GM12878 (cell line): ENCODE data around the gene FIZ1. TPM values are rescaled to one million over a fixed set of nuclear protein-coding genes. Genes with fewer than 3 reads are reported as not detected.

Source experiments
- ATAC-seq: fragments of 200-7000 bp; cut with Tn5 transposase; 3 replicates; pipeline ENCODE4 v1.9.1; 2020; ENCODE audit warnings: mild to moderate bottlenecking, moderate library complexity
- BruUV-seq: library from RNA; stranded (reverse); fragments of 400-500 nt; replicated peaks from 2 replicates; lab custom pipeline; 2021; lab: Mats Ljungman, UMichigan
- CTCF ChIA-PET: fragments of 300-600 bp; sonication (Branson Sonifier 250); formaldehyde crosslinking; extraction: SDS; loops from one replicate; lab custom pipeline; 2021; ENCODE audit warnings: inconsistent platforms; lab: Yijun Ruan, JAX
- POLR2A ChIA-PET: fragments of 350-600 bp; formaldehyde crosslinking; extraction: SDS; loops from one replicate; lab custom pipeline; 2021; ENCODE audit warnings: inconsistent platforms; lab: Charles Lee
- RAD21 ChIA-PET: fragments of 300-600 bp; sonication (Branson Sonifier 250); formaldehyde crosslinking; loops from one replicate; lab custom pipeline; 2023; ENCODE audit warnings: antibody characterized with exemption; ENCODE audit not compliant: unreplicated experiment; lab: Charles Lee
- SMC1A ChIA-PET: fragments of 300-600 bp; sonication (Branson Sonifier 250); formaldehyde crosslinking; loops from one replicate; lab custom pipeline; 2023; ENCODE audit not compliant: unreplicated experiment, uncharacterized antibody; lab: Charles Lee
- DNase-seq: peaks from one replicate; pipeline ENCODE4 v3.0.0-alpha.2; 2011; ENCODE audit warnings: low read depth, low spot score
- FAIRE-seq: peaks from 3 replicates; lab custom pipeline; 2011; peaks lifted over from hg19 to GRCh38; lab: Jason Lieb, UNC
- H2AFZ ChIP-seq: 2 replicates; pipeline ENCODE4 v1.6.0; 2011; ENCODE audit warnings: low read depth, low read length, control low read depth; ENCODE audit not compliant: control insufficient read depth
- H3K27ac ChIP-seq: 2 replicates; pipeline ENCODE4 v1.5.1; 2011; ENCODE audit warnings: control low read depth; ENCODE audit not compliant: control insufficient read depth, insufficient read depth
- H3K27me3 ChIP-seq, 2 experiments: replicated peaks in 1 of 2; 2 replicates each; pipeline versions ENCODE4 v1.6.0 to v1.6.1; 2011; ENCODE audit warnings: low read length in 1 of 2; ENCODE audit not compliant: control insufficient read depth in 2 of 2, insufficient read depth in 2 of 2
- H3K36me3 ChIP-seq, 2 experiments: 2 replicates each; pipeline ENCODE4 v1.5.1; 2011; ENCODE audit warnings: low read length in 1 of 2; ENCODE audit not compliant: control insufficient read depth in 2 of 2, insufficient read depth in 2 of 2
- H3K4me1 ChIP-seq: 2 replicates; pipeline ENCODE4 v1.6.1; 2011; ENCODE audit warnings: mild to moderate bottlenecking, low read length, moderate library complexity, mixed read lengths; ENCODE audit not compliant: control insufficient read depth, insufficient read depth
- H3K4me2 ChIP-seq: 2 replicates; pipeline ENCODE4 v1.6.0; 2011; ENCODE audit warnings: control low read depth; ENCODE audit not compliant: control insufficient read depth, insufficient read depth
- H3K4me3 ChIP-seq: fragments of 200-600 bp; sonication (generic); 2 replicates; pipeline ENCODE4 v1.5.1; 2016
- H3K79me2 ChIP-seq: 2 replicates; pipeline ENCODE4 v1.6.0; 2011; ENCODE audit warnings: low read length; ENCODE audit not compliant: control insufficient read depth, insufficient read depth
- H3K9ac ChIP-seq: 2 replicates; pipeline ENCODE4 v1.8.0; 2011; ENCODE audit warnings: low read length, control low read depth, mixed read lengths; ENCODE audit not compliant: control insufficient read depth, insufficient read depth
- H3K9me3 ChIP-seq: replicated peaks from 3 replicates; pipeline ENCODE4 v1.5.1; 2011; ENCODE audit warnings: mild to moderate bottlenecking, low read length; ENCODE audit not compliant: control insufficient read depth, insufficient read depth
- H4K20me1 ChIP-seq: 2 replicates; pipeline ENCODE4 v1.6.0; 2011; ENCODE audit not compliant: control insufficient read depth, insufficient read depth
- BRCA1 ChIP-seq: IDR thresholded peaks from 2 replicates; pipeline ENCODE4 v1.6.1; 2011; ENCODE audit warnings: low read depth, low read length, improper control_type of control experiment
- CBFB ChIP-seq: IDR thresholded peaks from 2 replicates; pipeline ENCODE4 v1.6.1; 2016; ENCODE audit warnings: antibody characterized with exemption, low read depth
- CBX3 ChIP-seq: fragments of 200-600 bp; sonication (generic); IDR thresholded peaks from 2 replicates; pipeline ENCODE4 v1.6.1; 2016; ENCODE audit warnings: low read depth, borderline replicate concordance
- DPF2 ChIP-seq: fragments of 450-650 bp; IDR thresholded peaks from 2 replicates; pipeline ENCODE4 v1.6.1; 2017; ENCODE audit warnings: mild to moderate bottlenecking
- KDM1A ChIP-seq: fragments of 200-600 bp; sonication (generic); IDR thresholded peaks from 2 replicates; pipeline ENCODE4 v1.6.1; 2016; ENCODE audit warnings: borderline replicate concordance
- KLF5 ChIP-seq: fragments of 450-650 bp; IDR thresholded peaks from 2 replicates; pipeline ENCODE4 v1.6.1; 2014; ENCODE audit warnings: mild to moderate bottlenecking; ENCODE audit not compliant: partially characterized antibody
- NFYB ChIP-seq: IDR thresholded peaks from 2 replicates; pipeline ENCODE4 v1.6.1; 2011; ENCODE audit warnings: low read depth, mild to moderate bottlenecking, low read length, improper control_type of control experiment, moderate library complexity; ENCODE audit not compliant: insufficient read depth
- RAD51 ChIP-seq: fragments of 450-650 bp; IDR thresholded peaks from 2 replicates; pipeline ENCODE4 v1.6.1; 2016; ENCODE audit warnings: moderate library complexity, mild to moderate bottlenecking, inconsistent platforms
- RBBP5 ChIP-seq: fragments of 200-600 bp; sonication (generic); conservative IDR thresholded peaks from 2 replicates; pipeline ENCODE4 v1.6.1; 2016
- SPI1 ChIP-seq: IDR thresholded peaks from 2 replicates; pipeline ENCODE4 v1.6.1; 2011; ENCODE audit warnings: low read depth, mild to moderate bottlenecking, low read length, moderate library complexity, borderline replicate concordance; ENCODE audit not compliant: insufficient read depth
- STAT1 ChIP-seq: fragments of 450-650 bp; conservative IDR thresholded peaks from 2 replicates; pipeline ENCODE4 v1.6.1; 2014; ENCODE audit warnings: antibody characterized with exemption, mild to moderate bottlenecking
- YBX1 ChIP-seq: fragments of 450-650 bp; IDR thresholded peaks from 2 replicates; pipeline ENCODE4 v1.6.1; 2016; ENCODE audit warnings: antibody characterized with exemption
- WGBS: methylation state at CpG from one replicate; pipeline ENCODE4 v1.1.6; 2016; ENCODE audit warnings: low lambda C conversion rate; ENCODE audit not compliant: insufficient replicate concordance, insufficient coverage; ENCODE audit errors: missing lambda C conversion rate; 5-methylcytosine and 5-hydroxymethylcytosine counted together
- in situ Hi-C: fragments of 300-500 bp; cut with MboI; formaldehyde crosslinking; loops from 9 replicates; pipeline ENCODE4 v1.14.3; 2018; ENCODE audit warnings: mixed read lengths
- intact Hi-C: fragments of 100-400 bp; cut with micrococcal nuclease; formaldehyde crosslinking; loops from one replicate; pipeline ENCODE4 v1.14.2; 2022; ENCODE audit not compliant: unreplicated experiment
- polyA plus RNA-seq, 11 experiments: library from polyadenylated mRNA; depleted of rRNA in 4 of 11; unstranded in 6 of 11; stranded (reverse) in 5 of 11; fragments of >200 nt; fragmentation: Nextera tagmentation in 4 of 11; fragmentation: Illumina TruSeq in 1 of 11; extraction: Ambion mirVana in 4 of 11; extraction: Trizol in 1 of 11; gene quantifications; 1 replicate in 1 of 11; 2 replicates in 10 of 11; pipeline versions ENCODE4 v1.2.1 to v1.2.3, GENCODE V29; 2011 to 2016; ENCODE audit warnings: inconsistent platforms in 2 of 11, missing spikeins in 2 of 11, low read depth in 1 of 11
- total RNA-seq, 4 experiments: library from RNA; depleted of rRNA in 3 of 4; stranded (reverse); fragments of >200 nt in 3 of 4; fragmentation: Illumina TruSeq in 1 of 4; extraction: Trizol in 1 of 4; gene quantifications; 2 replicates each; pipeline versions ENCODE4 v1.2.1 to v1.2.3, GENCODE V29; 2013 to 2021
- TF ChIP-seq, protein P1 (sequence below): fragments of 450-650 bp; formaldehyde crosslinking; IDR thresholded peaks from 2 replicates; pipeline ENCODE4 v1.5.0; 2022; ENCODE audit warnings: mild to moderate bottlenecking, missing genetic modification characterization
- TF ChIP-seq, protein P2 (sequence below): fragments of 450-650 bp; IDR thresholded peaks from 2 replicates; pipeline ENCODE4 v1.6.1; 2018; ENCODE audit warnings: mild to moderate bottlenecking, low read depth, moderate library complexity; ENCODE audit not compliant: partially characterized antibody
- TF ChIP-seq, protein P3 (sequence below): fragments of 450-650 bp; IDR thresholded peaks from 2 replicates; pipeline ENCODE4 v1.6.1; 2018; ENCODE audit warnings: borderline replicate concordance, mild to moderate bottlenecking; ENCODE audit not compliant: partially characterized antibody

Gene FIZ1
- total and polyA plus RNA-seq, 10 of the 15 experiments (the other 5 are each of a cell fraction or from before 2014, with no cell fraction given): 0.60 to 16.8 (median 4.2) TPM

DNA sequence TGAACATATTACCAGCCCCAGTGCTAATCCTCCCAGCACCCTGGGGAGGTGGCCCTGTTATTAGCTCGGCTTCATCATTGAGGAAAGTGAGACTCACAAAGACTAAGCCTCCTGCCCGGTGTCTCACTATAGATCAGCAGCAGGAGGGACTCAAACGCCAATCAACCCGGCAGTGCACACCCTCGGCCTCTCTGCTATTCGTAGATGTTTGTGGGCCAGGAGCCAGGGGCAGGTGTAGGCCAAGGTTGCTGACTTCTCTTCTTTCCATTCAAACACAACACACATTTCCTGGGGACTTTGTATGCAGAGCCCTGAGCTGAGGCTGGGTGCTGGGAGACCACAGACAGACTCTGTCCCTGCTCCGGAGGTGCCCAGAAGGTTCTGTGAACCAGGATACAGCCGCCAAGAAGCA, 44.6 kb downstream of the FIZ1 start (continued):
- TF ChIP-seq, protein P1, sequence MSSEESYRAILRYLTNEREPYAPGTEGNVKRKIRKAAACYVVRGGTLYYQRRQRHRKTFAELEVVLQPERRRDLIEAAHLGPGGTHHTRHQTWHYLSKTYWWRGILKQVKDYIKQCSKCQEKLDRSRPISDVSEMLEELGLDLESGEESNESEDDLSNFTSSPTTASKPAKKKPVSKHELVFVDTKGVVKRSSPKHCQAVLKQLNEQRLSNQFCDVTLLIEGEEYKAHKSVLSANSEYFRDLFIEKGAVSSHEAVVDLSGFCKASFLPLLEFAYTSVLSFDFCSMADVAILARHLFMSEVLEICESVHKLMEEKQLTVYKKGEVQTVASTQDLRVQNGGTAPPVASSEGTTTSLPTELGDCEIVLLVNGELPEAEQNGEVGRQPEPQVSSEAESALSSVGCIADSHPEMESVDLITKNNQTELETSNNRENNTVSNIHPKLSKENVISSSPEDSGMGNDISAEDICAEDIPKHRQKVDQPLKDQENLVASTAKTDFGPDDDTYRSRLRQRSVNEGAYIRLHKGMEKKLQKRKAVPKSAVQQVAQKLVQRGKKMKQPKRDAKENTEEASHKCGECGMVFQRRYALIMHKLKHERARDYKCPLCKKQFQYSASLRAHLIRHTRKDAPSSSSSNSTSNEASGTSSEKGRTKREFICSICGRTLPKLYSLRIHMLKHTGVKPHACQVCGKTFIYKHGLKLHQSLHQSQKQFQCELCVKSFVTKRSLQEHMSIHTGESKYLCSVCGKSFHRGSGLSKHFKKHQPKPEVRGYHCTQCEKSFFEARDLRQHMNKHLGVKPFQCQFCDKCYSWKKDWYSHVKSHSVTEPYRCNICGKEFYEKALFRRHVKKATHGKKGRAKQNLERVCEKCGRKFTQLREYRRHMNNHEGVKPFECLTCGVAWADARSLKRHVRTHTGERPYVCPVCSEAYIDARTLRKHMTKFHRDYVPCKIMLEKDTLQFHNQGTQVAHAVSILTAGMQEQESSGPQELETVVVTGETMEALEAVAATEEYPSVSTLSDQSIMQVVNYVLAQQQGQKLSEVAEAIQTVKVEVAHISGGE: no peak
- TF ChIP-seq DPF2 (no peak), STAT1 (no peak), NFYB (no peak), RAD51 (no peak)
- TF ChIP-seq, protein P2, sequence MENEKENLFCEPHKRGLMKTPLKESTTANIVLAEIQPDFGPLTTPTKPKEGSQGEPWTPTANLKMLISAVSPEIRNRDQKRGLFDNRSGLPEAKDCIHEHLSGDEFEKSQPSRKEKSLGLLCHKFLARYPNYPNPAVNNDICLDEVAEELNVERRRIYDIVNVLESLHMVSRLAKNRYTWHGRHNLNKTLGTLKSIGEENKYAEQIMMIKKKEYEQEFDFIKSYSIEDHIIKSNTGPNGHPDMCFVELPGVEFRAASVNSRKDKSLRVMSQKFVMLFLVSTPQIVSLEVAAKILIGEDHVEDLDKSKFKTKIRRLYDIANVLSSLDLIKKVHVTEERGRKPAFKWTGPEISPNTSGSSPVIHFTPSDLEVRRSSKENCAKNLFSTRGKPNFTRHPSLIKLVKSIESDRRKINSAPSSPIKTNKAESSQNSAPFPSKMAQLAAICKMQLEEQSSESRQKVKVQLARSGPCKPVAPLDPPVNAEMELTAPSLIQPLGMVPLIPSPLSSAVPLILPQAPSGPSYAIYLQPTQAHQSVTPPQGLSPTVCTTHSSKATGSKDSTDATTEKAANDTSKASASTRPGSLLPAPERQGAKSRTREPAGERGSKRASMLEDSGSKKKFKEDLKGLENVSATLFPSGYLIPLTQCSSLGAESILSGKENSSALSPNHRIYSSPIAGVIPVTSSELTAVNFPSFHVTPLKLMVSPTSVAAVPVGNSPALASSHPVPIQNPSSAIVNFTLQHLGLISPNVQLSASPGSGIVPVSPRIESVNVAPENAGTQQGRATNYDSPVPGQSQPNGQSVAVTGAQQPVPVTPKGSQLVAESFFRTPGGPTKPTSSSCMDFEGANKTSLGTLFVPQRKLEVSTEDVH: no peak
- TF ChIP-seq, all 136 proteins: peak for 0

DNA sequence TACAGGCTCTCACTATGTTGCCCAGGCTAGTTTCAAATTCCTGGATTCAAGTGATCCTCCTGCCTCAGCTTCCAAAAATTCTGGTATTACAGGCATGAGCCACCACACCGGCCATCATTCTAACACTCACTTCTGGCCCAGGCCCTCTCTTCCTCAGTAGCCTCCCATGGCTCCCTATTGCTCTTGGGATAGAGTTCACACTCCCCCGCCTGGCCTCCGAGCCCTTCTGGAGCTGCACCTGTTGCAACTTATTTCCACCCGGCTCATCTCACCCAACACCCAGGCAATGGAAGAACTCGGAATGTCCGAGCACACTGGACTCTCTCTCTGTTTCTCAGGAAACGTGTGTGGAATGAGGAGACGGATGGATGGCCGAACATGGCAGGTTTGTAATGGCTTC, 45.0 kb downstream of the FIZ1 start:
- no peaks in the 10 kb centered on the region for H3K36me3 ChIP-seq
- WGBS: 48% methylated on average over 9 of the region's 9 CpGs
- ChIA-PET RAD21 (no interaction called here), CTCF (no interaction called here), POLR2A (no interaction called here), SMC1A (no interaction called here)
- no peaks in the 10 kb centered on the region for H3K9me3 ChIP-seq
- intact Hi-C loops: no loop called here
- in situ Hi-C loops: no loop called here
- H3K9ac ChIP-seq: no peak overlapping the region
- H3K4me3 ChIP-seq: no peak overlapping the region
- H4K20me1 ChIP-seq: no peaks in the 10 kb centered on the region
- no TSS peak for BruUV-seq
- H3K27ac ChIP-seq: no peak overlapping the region
- H3K79me2 ChIP-seq: no peaks in the 10 kb centered on the region
- H3K4me2 ChIP-seq: no peak overlapping the region
- FAIRE-seq (no peak), ATAC-seq (no peak), DNase-seq (no peak)
- H3K27me3 ChIP-seq: peaks cover 0 to 7% of the 10 kb centered on the region in 2 experiments; a peak in 3 of 4 replicates
- H2AFZ ChIP-seq: no peak overlapping the region
- H3K4me1 ChIP-seq: no peaks in the 10 kb centered on the region
- TF ChIP-seq CBX3: no peak
- TF ChIP-seq, protein P3, sequence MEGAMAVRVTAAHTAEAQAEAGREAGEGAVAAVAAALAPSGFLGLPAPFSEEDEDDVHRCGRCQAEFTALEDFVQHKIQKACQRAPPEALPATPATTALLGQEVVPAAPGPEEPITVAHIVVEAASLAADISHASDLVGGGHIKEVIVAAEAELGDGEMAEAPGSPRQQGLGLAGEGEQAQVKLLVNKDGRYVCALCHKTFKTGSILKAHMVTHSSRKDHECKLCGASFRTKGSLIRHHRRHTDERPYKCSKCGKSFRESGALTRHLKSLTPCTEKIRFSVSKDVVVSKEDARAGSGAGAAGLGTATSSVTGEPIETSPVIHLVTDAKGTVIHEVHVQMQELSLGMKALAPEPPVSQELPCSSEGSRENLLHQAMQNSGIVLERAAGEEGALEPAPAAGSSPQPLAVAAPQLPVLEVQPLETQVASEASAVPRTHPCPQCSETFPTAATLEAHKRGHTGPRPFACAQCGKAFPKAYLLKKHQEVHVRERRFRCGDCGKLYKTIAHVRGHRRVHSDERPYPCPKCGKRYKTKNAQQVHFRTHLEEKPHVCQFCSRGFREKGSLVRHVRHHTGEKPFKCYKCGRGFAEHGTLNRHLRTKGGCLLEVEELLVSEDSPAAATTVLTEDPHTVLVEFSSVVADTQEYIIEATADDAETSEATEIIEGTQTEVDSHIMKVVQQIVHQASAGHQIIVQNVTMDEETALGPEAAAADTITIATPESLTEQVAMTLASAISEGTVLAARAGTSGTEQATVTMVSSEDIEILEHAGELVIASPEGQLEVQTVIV: no peak
- TF ChIP-seq KLF5: no peak
- TF ChIP-seq KDM1A: no peak
- TF ChIP-seq CBFB: no peak
- TF ChIP-seq RBBP5: no peak
- TF ChIP-seq YBX1: no peak
- no peak for TF ChIP-seq STAT1
- TF ChIP-seq BRCA1: no peak
- TF ChIP-seq SPI1: no peak
